ENCODE measurements around the gene ARL2BP. TPM values are rescaled to one million over a fixed set of nuclear protein-coding genes. Genes with fewer than 3 reads are reported as not detected.

The ARL2BP gene
- total and polyA plus RNA-seq, 2 of the 13 experiments (the other 11 are each of a cell fraction or from before 2014, with no cell fraction given) = 64.3 to 67.6 TPM

Other genes with a start within 250 kb of the ARL2BP start
- gene CPNE2, start 152.7 kb upstream of the ARL2BP start, total RNA-seq (2016; rRNA removed; fragmentation: Illumina TruSeq; extraction: Trizol) = 8.0 and 10.6 TPM in 2 replicates
- gene CPNE2, start 152.7 kb upstream of the ARL2BP start, polyA plus RNA-seq (2011; rRNA removed) = 23.3 and 33.2 TPM in 2 replicates
- 99.8 and 104 TPM in 2 replicates for gene PSME3IP1, start 59.2 kb upstream of the ARL2BP start, total RNA-seq (2016; rRNA removed; fragmentation: Illumina TruSeq; extraction: Trizol)
- gene PSME3IP1, start 59.2 kb upstream of the ARL2BP start, polyA plus RNA-seq (2011; rRNA removed) = 90.8 and 99.8 TPM in 2 replicates
- gene RSPRY1, start 58.9 kb upstream of the ARL2BP start, total RNA-seq (2016; rRNA removed; fragmentation: Illumina TruSeq; extraction: Trizol) = 51.7 and 53.4 TPM in 2 replicates
- 47.9 and 61.0 TPM in 2 replicates for gene RSPRY1, start 58.9 kb upstream of the ARL2BP start, polyA plus RNA-seq (2011; rRNA removed)
- gene PLLP, start 39.4 kb downstream of the ARL2BP start, total RNA-seq (2016; rRNA removed; fragmentation: Illumina TruSeq; extraction: Trizol) = 39.5 and 60.6 TPM in 2 replicates
- gene PLLP, start 39.4 kb downstream of the ARL2BP start, polyA plus RNA-seq (2011; rRNA removed) = 127 and 160 TPM in 2 replicates
- gene CCL22, start 113.5 kb downstream of the ARL2BP start, total RNA-seq (2016; rRNA removed; fragmentation: Illumina TruSeq; extraction: Trizol) = 0.06 TPM in 1 of 2 replicates, not detected in the other
- gene CCL22, start 113.5 kb downstream of the ARL2BP start, polyA plus RNA-seq (2011; rRNA removed) = 0.04 TPM in 1 of 2 replicates, not detected in the other
- gene CX3CL1, start 127.2 kb downstream of the ARL2BP start, total RNA-seq (2016; rRNA removed; fragmentation: Illumina TruSeq; extraction: Trizol) = 23.4 and 57.3 TPM in 2 replicates
- gene CX3CL1, start 127.2 kb downstream of the ARL2BP start, polyA plus RNA-seq (2011; rRNA removed) = 60.8 and 96.8 TPM in 2 replicates
- gene CCL17, start 159.5 kb downstream of the ARL2BP start, total RNA-seq (2016; rRNA removed; fragmentation: Illumina TruSeq; extraction: Trizol) = not detected in 2 replicates
- not detected in 2 replicates for gene CCL17, start 159.5 kb downstream of the ARL2BP start, polyA plus RNA-seq (2011; rRNA removed)
- gene CIAPIN1, start 202.1 kb downstream of the ARL2BP start, total RNA-seq (2016; rRNA removed; fragmentation: Illumina TruSeq; extraction: Trizol) = 89.7 and 113 TPM in 2 replicates
- gene CIAPIN1, start 202.1 kb downstream of the ARL2BP start, polyA plus RNA-seq (2011; rRNA removed) = 62.4 and 69.3 TPM in 2 replicates
- gene COQ9, start 202.2 kb downstream of the ARL2BP start, total RNA-seq (2016; rRNA removed; fragmentation: Illumina TruSeq; extraction: Trizol) = 57.5 and 62.0 TPM in 2 replicates
- 104 and 108 TPM in 2 replicates for gene COQ9, start 202.2 kb downstream of the ARL2BP start, polyA plus RNA-seq (2011; rRNA removed)
- gene POLR2C, start 217.4 kb downstream of the ARL2BP start, total RNA-seq (2016; rRNA removed; fragmentation: Illumina TruSeq; extraction: Trizol) = 104 and 146 TPM in 2 replicates
- gene POLR2C, start 217.4 kb downstream of the ARL2BP start, polyA plus RNA-seq (2011; rRNA removed) = 199 and 216 TPM in 2 replicates
- gene DOK4, start 241.2 kb downstream of the ARL2BP start, total RNA-seq (2016; rRNA removed; fragmentation: Illumina TruSeq; extraction: Trizol) = 52.7 and 55.5 TPM in 2 replicates
- 70.0 and 92.5 TPM in 2 replicates for gene DOK4, start 241.2 kb downstream of the ARL2BP start, polyA plus RNA-seq (2011; rRNA removed)